ENCODE data around the gene ZHX3. TPM values are rescaled to one million over a fixed set of nuclear protein-coding genes. Genes with fewer than 3 reads are reported as not detected.

The ZHX3 gene
- total RNA-seq, 5 donors from 2014 or later (not counting 1 experiment from before 2014, with no cell fraction given), result 7.0 to 11.1 (median 10.5) TPM

- H3K27me3 Mint-ChIP-seq, result no peaks in the 10 kb centered on the region
- no peaks in the 10 kb centered on the region for H3K4me1 ChIP-seq (ENCODE audit: control insufficient read depth in 1 of 2, extremely low read depth in 1 of 2, insufficient read depth in 2 of 2, low read length in 2 of 2)
- DNase-seq (no peak), ATAC-seq (replicated peaks in 1 of 4) (no peak)
- no peak overlapping the region for H3K27ac Mint-ChIP-seq
- H3K36me3 ChIP-seq (ENCODE audit: control insufficient read depth in 2 of 2, extremely low read depth in 1 of 2, insufficient read depth in 1 of 2, low read length in 1 of 2), result no peaks in the 10 kb centered on the region
- no peaks in the 10 kb centered on the region for H3K9me3 ChIP-seq
- no CpG with 5 or more reads among the region's 2 CpGs for WGBS (ENCODE audit: insufficient coverage)
- peaks cover 0 to 2% (median 0%) of the 10 kb centered on the region in 3 donors for H3K4me1 Mint-ChIP-seq
- POLR2A ChIA-PET, result no interaction called here
- H3K27ac ChIP-seq (ENCODE audit: low read length), result no peak overlapping the region
- no peak overlapping the region for H3K4me3 ChIP-seq (ENCODE audit: control insufficient read depth in 1 of 2, extremely low read depth in 1 of 2, low read length in 1 of 2)
- H3K36me3 Mint-ChIP-seq, result no peaks in the 10 kb centered on the region
- CTCF ChIA-PET, result interaction anchor here (0.5 to 0.7 kb wide), 3 partner anchors 51 to 369 kb away, joined by 3 read pairs; no protein-coding TSS in a partner anchor
- H3K4me3 Mint-ChIP-seq, result no peak overlapping the region
- H3K9me3 Mint-ChIP-seq, result no peaks in the 10 kb centered on the region
- no peaks in the 10 kb centered on the region for H3K27me3 ChIP-seq (replicated peaks in 1 of 2; ENCODE audit: control insufficient read depth in 2 of 2, extremely low read depth in 1 of 2, insufficient read depth in 2 of 2, low read length in 1 of 2)
These were observed 24.1 kb downstream of the ZHX3 start for GRCh38 chr20:41293269-41294037.

DNA sequence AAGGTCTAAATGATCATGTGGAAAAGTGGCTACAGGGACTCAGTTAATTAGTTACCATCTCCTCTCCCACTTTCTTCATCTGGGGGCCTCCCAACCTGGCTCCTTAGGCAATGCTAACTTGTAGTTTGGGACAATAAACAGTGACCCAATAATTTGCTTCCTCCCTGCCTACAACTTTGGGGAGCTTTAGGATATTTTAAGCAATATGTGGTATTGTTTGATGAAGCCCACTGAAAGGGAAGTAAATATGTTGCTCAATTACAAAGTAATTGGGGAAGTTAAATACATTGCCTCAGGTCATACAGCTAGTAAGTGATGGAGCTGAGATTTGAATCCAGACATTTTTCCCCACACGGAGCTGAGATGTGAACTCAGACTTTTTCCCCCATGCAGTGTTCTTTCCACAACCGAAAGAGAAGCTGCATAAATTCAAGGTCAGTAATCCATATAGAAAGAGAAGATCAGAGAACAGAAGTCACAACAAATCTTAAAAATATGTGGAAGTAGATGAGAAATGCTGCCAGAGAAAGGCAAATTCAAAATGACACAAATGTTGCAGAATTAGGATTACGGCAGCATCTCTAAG lies 26.6 kb downstream of the ZHX3 start:
- no peak overlapping the region for H3K27ac Mint-ChIP-seq
- Histone ChIP-seq H3K36me3 (ENCODE audit: control insufficient read depth in 2 of 2, extremely low read depth in 1 of 2, insufficient read depth in 1 of 2, low read length in 1 of 2) (no peaks in the 10 kb centered on the region), H3K9me3 (no peaks in the 10 kb centered on the region), H3K27me3 (replicated peaks in 1 of 2; ENCODE audit: control insufficient read depth in 2 of 2, extremely low read depth in 1 of 2, insufficient read depth in 2 of 2, low read length in 1 of 2) (no peaks in the 10 kb centered on the region), H3K4me1 (ENCODE audit: control insufficient read depth in 1 of 2, extremely low read depth in 1 of 2, insufficient read depth in 2 of 2, low read length in 2 of 2) (no peaks in the 10 kb centered on the region), H3K27ac (ENCODE audit: low read length) (no peak overlapping the region), H3K4me3 (ENCODE audit: control insufficient read depth in 1 of 2, extremely low read depth in 1 of 2, low read length in 1 of 2) (no peak overlapping the region)
- WGBS (ENCODE audit: insufficient coverage), result 100% methylated on average over 1 of the region's 3 CpGs
- peaks cover 5 to 15% (median 5%) of the 10 kb centered on the region in 3 donors for H3K9me3 Mint-ChIP-seq
- ChIA-PET CTCF (no interaction called here), POLR2A (interaction anchor here in 1 of 2 donors (0.6 kb wide), 1 partner anchor 68 kb away, joined by 7 read pairs; no protein-coding TSS in a partner anchor)
- H3K4me3 Mint-ChIP-seq, result no peak overlapping the region
- H3K36me3 Mint-ChIP-seq, result peaks cover 14% of the 10 kb centered on the region
- ATAC-seq (replicated peaks in 1 of 4) (no peak), DNase-seq (no peak)
- no peaks in the 10 kb centered on the region for H3K4me1 Mint-ChIP-seq
- no peaks in the 10 kb centered on the region for H3K27me3 Mint-ChIP-seq

GRCh38 chr20:41287327-41287726 lies 30.2 kb downstream of the ZHX3 start:
- H3K36me3 ChIP-seq (ENCODE audit: control insufficient read depth in 2 of 2, extremely low read depth in 1 of 2, insufficient read depth in 1 of 2, low read length in 1 of 2), result no peaks in the 10 kb centered on the region
- Mint-ChIP-seq H3K27me3 (no peaks in the 10 kb centered on the region), H3K9me3 (peaks cover 5 to 15% (median 5%) of the 10 kb centered on the region in 3 donors), H3K36me3 (peaks cover 14% of the 10 kb centered on the region), H3K4me3 (no peak overlapping the region), H3K4me1 (no peaks in the 10 kb centered on the region), H3K27ac (no peak overlapping the region)
- no peak overlapping the region for H3K4me3 ChIP-seq (ENCODE audit: control insufficient read depth in 1 of 2, extremely low read depth in 1 of 2, low read length in 1 of 2)
- no peak overlapping the region for H3K27ac ChIP-seq (ENCODE audit: low read length)
- ChIA-PET POLR2A (no interaction called here), CTCF (no interaction called here)
- no peaks in the 10 kb centered on the region for H3K27me3 ChIP-seq (replicated peaks in 1 of 2; ENCODE audit: control insufficient read depth in 2 of 2, extremely low read depth in 1 of 2, insufficient read depth in 2 of 2, low read length in 1 of 2)
- DNase-seq (no peak), ATAC-seq (replicated peaks in 1 of 4) (no peak)
- H3K4me1 ChIP-seq (ENCODE audit: control insufficient read depth in 1 of 2, extremely low read depth in 1 of 2, insufficient read depth in 2 of 2, low read length in 2 of 2), result no peaks in the 10 kb centered on the region
- WGBS (ENCODE audit: insufficient coverage), result 80% methylated on average over 1 of the region's 2 CpGs
- H3K9me3 ChIP-seq, result no peaks in the 10 kb centered on the region

DNA sequence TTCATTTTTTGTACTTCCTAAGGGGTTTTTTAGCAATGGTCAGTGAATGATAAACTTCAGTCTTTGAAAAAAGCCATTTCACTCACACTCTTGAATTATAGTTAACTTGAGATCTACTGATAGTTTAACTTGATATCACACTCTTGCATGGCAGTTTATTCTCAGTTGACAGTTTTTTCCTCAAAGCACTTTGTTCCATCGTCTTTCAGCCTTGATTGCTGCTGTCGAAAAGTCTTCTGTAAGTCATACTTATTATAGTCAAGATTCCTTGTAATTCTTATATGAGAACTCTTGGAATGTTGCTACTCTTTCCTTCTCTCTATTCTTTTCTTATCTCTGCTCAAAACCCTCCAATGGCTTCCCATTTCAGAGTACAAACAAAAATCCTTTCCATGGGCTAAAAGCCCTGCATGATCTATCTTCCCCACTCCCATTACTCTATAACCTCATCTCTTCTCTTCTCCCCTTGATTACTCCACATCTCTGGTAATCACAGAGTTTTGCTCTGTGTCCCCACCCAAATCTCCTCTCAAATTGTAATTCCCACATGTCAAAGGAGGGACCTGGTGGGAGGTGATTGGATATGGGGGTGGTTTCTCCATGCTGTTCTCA lies 31.2 kb downstream of the ZHX3 start:
- POLR2A ChIA-PET, result no interaction called here
- no peaks in the 10 kb centered on the region for H3K4me1 ChIP-seq (ENCODE audit: control insufficient read depth in 1 of 2, extremely low read depth in 1 of 2, insufficient read depth in 2 of 2, low read length in 2 of 2)
- DNase-seq (no peak), ATAC-seq (replicated peaks in 1 of 4) (no peak)
- Mint-ChIP-seq H3K36me3 (peaks cover 14% of the 10 kb centered on the region), H3K27ac (no peak overlapping the region), H3K9me3 (peaks cover 5 to 15% (median 5%) of the 10 kb centered on the region in 3 donors), H3K4me3 (no peak overlapping the region), H3K4me1 (no peaks in the 10 kb centered on the region), H3K27me3 (no peaks in the 10 kb centered on the region)
- no CpG with 5 or more reads among the region's 2 CpGs for WGBS (ENCODE audit: insufficient coverage)
- CTCF ChIA-PET, result no interaction called here
- H3K27me3 ChIP-seq (replicated peaks in 1 of 2; ENCODE audit: control insufficient read depth in 2 of 2, extremely low read depth in 1 of 2, insufficient read depth in 2 of 2, low read length in 1 of 2), result no peaks in the 10 kb centered on the region
- H3K36me3 ChIP-seq (ENCODE audit: control insufficient read depth in 2 of 2, extremely low read depth in 1 of 2, insufficient read depth in 1 of 2, low read length in 1 of 2), result no peaks in the 10 kb centered on the region
- no peak overlapping the region for H3K27ac ChIP-seq (ENCODE audit: low read length)
- H3K9me3 ChIP-seq, result no peaks in the 10 kb centered on the region
- H3K4me3 ChIP-seq (ENCODE audit: control insufficient read depth in 1 of 2, extremely low read depth in 1 of 2, low read length in 1 of 2), result no peak overlapping the region

GRCh38 chr20:41279546-41280225 lies 37.8 kb downstream of the ZHX3 start:
- Mint-ChIP-seq H3K27me3 (no peaks in the 10 kb centered on the region), H3K9me3 (no peaks in the 10 kb centered on the region), H3K27ac (no peak overlapping the region), H3K4me1 (peaks cover 0 to 6% (median 0%) of the 10 kb centered on the region in 3 donors), H3K36me3 (no peaks in the 10 kb centered on the region), H3K4me3 (no peak overlapping the region)
- 60% methylated on average over 1 of the region's 3 CpGs for whole genome bisulfite sequencing (ENCODE audit: insufficient coverage)
- H3K4me1 ChIP-seq (ENCODE audit: control insufficient read depth in 1 of 2, extremely low read depth in 1 of 2, insufficient read depth in 2 of 2, low read length in 2 of 2), result peaks cover 0 to 5% of the 10 kb centered on the region in 2 experiments
- ChIA-PET POLR2A (no interaction called here), CTCF (interaction anchor here in 1 of 2 donors (0.6 kb wide), 1 partner anchor 31 kb away, joined by 5 read pairs; no protein-coding TSS in a partner anchor)
- no peak overlapping the region for H3K4me3 ChIP-seq (ENCODE audit: control insufficient read depth in 1 of 2, extremely low read depth in 1 of 2, low read length in 1 of 2)
- ATAC-seq (replicated peaks in 1 of 4) (no peak), DNase-seq (no peak)
- no peaks in the 10 kb centered on the region for H3K36me3 ChIP-seq (ENCODE audit: control insufficient read depth in 2 of 2, extremely low read depth in 1 of 2, insufficient read depth in 1 of 2, low read length in 1 of 2)
- H3K27ac ChIP-seq (ENCODE audit: low read length), result no peak overlapping the region
- H3K9me3 ChIP-seq, result no peaks in the 10 kb centered on the region
- H3K27me3 ChIP-seq (replicated peaks in 1 of 2; ENCODE audit: control insufficient read depth in 2 of 2, extremely low read depth in 1 of 2, insufficient read depth in 2 of 2, low read length in 1 of 2), result no peaks in the 10 kb centered on the region

DNA sequence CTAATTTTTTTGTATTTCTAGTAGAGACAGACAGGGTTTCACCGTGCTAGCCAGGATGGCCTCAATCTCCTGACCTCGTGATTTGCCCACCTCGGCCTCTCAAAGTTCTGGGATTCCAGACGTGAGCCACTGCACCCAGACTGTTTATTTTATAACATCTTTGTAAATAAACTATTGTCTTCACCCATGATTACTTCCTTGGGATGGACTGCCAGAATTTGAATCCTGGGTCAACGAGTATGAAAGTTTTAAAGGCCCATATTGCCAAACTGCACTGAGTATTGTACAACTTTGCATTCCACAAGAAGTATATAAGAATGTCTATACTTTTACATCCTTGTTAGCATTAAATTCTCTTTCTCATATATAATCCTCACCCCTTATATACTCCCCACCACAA lies 38.6 kb downstream of the ZHX3 start:
- WGBS (ENCODE audit: insufficient coverage), result no CpG with 5 or more reads among the region's 5 CpGs
- CTCF ChIA-PET, result no interaction called here
- no peak overlapping the region for H3K27ac Mint-ChIP-seq

More for the DNA sequence above, 38.6 kb downstream of the ZHX3 start:
- H3K36me3 ChIP-seq (ENCODE audit: control insufficient read depth in 2 of 2, extremely low read depth in 1 of 2, insufficient read depth in 1 of 2, low read length in 1 of 2), result no peaks in the 10 kb centered on the region
- H3K4me1 ChIP-seq (ENCODE audit: control insufficient read depth in 1 of 2, extremely low read depth in 1 of 2, insufficient read depth in 2 of 2, low read length in 2 of 2), result peaks cover 0 to 5% of the 10 kb centered on the region in 2 experiments
- Mint-ChIP-seq H3K9me3 (no peaks in the 10 kb centered on the region), H3K4me3 (no peak overlapping the region), H3K27me3 (no peaks in the 10 kb centered on the region), H3K4me1 (peaks cover 0 to 6% (median 5%) of the 10 kb centered on the region in 3 donors), H3K36me3 (no peaks in the 10 kb centered on the region)
- H3K27me3 ChIP-seq (replicated peaks in 1 of 2; ENCODE audit: control insufficient read depth in 2 of 2, extremely low read depth in 1 of 2, insufficient read depth in 2 of 2, low read length in 1 of 2), result no peaks in the 10 kb centered on the region
- ATAC-seq (replicated peaks in 1 of 4) (no peak), DNase-seq (no peak)
- H3K27ac ChIP-seq (ENCODE audit: low read length), result no peak overlapping the region
- H3K4me3 ChIP-seq (ENCODE audit: control insufficient read depth in 1 of 2, extremely low read depth in 1 of 2, low read length in 1 of 2), result no peak overlapping the region
- no peaks in the 10 kb centered on the region for H3K9me3 ChIP-seq
- POLR2A ChIA-PET, result no interaction called here
